Measurements from ENCODE around the gene LAPTM5.

LAPTM5 gene

DNA sequence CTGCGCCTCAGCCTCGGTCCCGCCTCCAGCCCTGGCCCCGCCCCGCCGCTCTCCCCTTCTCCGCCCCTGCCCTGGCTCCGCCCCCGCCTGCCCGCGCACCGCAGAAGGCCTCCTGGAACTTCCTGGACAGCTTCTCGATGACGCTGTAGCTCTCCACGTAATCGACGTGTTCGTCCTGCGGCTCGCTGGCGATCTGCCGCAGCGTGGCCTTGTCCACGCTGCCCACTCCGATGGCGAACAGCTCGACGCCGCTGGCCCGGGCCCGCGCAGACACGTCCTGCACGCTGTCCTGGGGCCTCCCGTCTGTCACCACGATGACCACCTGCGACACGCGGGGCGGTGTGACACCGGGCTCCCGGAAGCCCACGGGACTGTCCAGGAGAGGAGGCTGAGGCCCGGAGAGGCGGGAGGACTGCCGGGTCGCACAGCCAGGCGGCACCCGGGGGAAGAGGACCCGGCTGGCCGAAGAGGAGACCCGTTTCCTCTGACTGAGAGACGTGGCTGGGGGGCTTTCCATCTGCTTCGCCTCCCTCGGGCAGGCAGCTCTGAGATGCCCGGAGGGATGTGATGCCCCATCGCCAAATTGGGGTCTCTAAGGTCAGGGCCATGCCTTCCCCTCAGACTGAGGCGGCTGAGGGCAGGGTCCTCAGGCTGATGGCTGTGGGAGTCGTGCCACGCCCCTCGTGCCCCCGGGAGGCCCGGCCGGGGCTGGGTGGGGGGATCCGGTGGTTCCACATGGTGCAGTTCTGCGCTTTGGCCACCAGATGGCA is 38.8 kb downstream of the LAPTM5 start:
- DNase-seq (ENCODE audit: low read depth in 1 of 2, low spot score in 1 of 2), result peak; percentile 80 to 86

DNA sequence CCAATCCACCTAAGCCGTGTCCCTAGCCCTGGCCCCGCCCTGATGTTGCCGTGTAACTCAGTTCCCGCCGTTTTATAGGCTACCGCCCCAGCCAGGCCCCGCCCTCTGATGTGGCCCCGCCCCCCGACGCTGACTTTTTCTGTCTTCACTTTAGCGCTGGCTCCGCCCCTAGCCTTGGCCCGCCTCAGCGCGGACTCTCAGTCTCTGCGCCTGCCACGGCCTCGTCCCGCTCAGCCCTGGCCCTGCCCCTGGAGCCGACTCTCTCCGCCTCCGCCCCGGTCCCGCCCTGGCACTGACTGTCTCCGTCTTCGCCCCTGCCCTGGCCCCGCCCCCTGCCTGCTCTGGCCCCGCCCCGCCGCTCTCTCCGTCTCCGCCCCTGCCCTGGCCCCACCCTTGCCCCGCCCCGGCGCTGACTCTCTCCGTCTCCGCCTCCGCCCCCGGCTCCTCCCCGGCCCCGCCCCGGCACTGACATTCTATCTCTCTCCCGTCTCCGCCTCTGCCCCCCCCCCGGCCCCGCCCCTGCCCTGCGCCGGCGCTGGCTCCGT is 39.4 kb downstream of the LAPTM5 start:
- DNase-seq (ENCODE audit: low read depth in 1 of 2, low spot score in 1 of 2), result peak; percentile 99 to 100

GRCh38 chr1:30716646-30717045 is 40.9 kb downstream of the LAPTM5 start:
- no peak for DNase-seq (ENCODE audit: low read depth in 1 of 2, low spot score in 1 of 2)

- no peak for DNase-seq (ENCODE audit: low read depth in 1 of 2, low spot score in 1 of 2)
Measured at GRCh38 chr1:30715886-30716285, 41.7 kb downstream of the LAPTM5 start.

DNA sequence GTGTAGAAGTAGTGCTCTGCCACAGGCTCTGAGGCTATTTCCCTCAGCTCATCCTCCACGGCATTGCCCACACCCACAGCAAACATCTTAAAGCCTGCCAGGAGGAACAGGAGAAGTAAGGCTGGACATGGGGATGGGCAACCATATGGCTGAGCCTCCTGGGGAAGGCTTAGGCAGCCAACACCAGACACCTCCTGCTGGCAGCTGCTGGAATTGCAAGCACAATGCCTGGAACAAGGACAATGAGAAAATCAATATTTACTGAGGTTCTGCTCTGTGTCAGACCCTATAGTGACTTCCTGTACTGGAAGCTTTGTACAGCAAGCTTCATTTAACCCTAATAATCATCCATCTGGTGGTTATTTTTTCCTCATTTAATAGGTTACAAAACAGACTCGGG is 42.4 kb downstream of the LAPTM5 start:
- DNase-seq (ENCODE audit: low read depth in 1 of 2, low spot score in 1 of 2), result no peak

GRCh38 chr1:30714536-30715090 is 43.0 kb downstream of the LAPTM5 start:
- DNase-seq (ENCODE audit: low read depth in 1 of 2, low spot score in 1 of 2), result no peak

DNA sequence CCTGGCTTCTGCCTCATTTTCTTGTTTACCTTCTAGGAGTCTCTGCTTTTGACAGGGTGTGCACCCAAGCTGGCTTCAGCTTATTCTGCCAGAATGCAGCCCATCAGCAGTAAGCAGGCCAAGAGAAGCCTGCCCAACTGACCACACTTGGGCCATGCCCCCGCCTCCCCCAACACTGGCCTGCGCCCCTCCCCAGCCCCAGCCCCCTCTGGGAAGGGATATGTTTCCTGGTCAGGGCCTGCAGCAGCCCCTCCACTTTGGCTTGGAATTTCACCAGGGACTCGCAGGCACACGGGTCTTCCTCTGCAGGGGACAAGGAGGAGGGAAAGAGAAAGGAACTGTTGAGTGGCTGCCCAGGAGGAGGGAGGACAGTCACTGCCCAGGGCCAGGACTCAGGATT is 43.5 kb downstream of the LAPTM5 start:
- DNase-seq (ENCODE audit: low read depth in 1 of 2, low spot score in 1 of 2), result no peak

DNA sequence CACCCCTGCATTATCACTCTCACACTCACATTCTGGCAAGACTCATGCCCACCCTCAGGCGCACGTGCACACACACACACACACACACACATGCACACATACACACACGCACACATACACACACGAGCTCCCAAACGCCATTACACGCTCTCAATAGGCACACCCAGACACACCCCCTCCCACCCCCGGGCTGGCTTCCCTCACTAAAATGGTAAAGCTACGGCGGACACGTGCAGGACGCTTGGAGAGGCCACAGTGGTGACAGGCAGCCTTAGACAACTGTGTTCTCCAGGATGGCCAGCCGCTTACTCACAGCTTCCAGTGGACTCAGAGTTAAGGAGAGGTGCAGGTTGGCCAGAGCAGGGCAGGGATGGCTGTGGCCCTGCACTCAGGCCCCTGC is 44.3 kb downstream of the LAPTM5 start:
- no peak for DNase-seq (ENCODE audit: low read depth in 1 of 2, low spot score in 1 of 2)

DNA sequence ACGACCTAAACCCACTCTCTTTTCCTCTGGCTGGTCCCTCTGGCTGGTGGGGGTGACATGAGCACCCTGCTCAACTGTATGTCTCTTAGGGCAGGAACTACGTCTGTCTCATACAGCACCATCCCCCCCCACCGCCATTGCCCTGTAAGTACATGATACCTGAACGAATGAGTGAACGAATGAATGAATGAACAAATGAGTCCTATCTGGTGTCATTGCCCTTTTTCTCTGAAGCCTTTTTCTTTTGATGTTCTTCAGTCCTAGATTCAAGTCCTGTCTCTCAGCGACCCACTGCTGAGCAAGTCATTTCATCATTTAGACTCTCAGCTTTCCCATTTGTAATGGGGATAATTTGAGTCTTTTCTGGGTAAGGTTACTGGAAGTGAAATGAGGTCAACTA is 45.0 kb downstream of the LAPTM5 start:
- DNase-seq (ENCODE audit: low read depth in 1 of 2, low spot score in 1 of 2), result no peak

- no peak for DNase-seq (ENCODE audit: low read depth in 1 of 2, low spot score in 1 of 2)
Measured at GRCh38 chr1:30710407-30710806, 47.2 kb downstream of the LAPTM5 start.

DNA sequence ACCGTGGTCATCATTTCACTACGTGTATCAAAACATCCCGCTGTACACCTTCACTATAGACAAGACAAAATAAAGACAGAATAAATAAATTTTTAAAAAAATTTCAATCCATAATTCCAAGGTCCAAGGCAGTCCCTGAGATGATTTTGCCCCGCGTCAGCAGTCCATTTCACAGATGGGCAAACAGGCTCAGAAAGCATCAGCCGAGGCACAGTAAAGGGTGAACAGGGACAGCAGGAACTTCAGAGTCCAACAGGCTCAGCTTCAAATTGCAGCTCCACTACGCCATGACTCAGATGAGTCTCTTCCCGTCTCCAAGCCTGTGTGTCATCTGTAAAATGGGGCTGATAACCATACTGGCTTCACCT is 49.2 kb downstream of the LAPTM5 start:
- DNase-seq (ENCODE audit: low read depth in 1 of 2, low spot score in 1 of 2), result no peak

- peak; percentile 46 to 52 for DNase-seq (ENCODE audit: low read depth in 1 of 2, low spot score in 1 of 2)
Measured at GRCh38 chr1:30707412-30708360, 49.9 kb downstream of the LAPTM5 start.

DNA sequence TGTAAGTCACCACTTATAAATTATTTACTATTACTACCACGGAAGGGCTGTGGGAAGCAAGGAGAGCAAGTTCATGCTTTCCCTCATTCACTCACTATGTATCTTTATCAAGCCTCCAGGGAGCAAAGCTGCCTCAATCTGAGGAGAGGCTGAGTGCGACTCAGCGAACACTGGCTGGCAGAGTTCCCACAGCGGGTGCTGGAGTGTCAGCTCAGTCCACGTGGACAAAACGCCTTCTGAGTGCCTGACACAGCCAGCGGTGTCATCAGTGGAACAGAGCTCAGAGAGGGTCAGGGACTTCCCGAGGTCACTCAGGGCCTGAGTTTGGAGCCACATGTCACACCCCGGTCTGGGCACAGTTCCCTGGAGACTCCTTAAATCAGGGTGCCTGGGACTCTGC is 51.0 kb downstream of the LAPTM5 start:
- no peak for DNase-seq (ENCODE audit: low read depth in 1 of 2, low spot score in 1 of 2)

- no peak for DNase-seq (ENCODE audit: low read depth in 1 of 2, low spot score in 1 of 2)
Measured at GRCh38 chr1:30705698-30706097, 51.9 kb downstream of the LAPTM5 start.

GRCh38 chr1:30704765-30705509 is 52.6 kb downstream of the LAPTM5 start:
- no peak for DNase-seq (ENCODE audit: low read depth in 1 of 2, low spot score in 1 of 2)

- no peak for DNase-seq (ENCODE audit: low read depth in 1 of 2, low spot score in 1 of 2)
Measured at GRCh38 chr1:30704271-30704670, 53.3 kb downstream of the LAPTM5 start.

GRCh38 chr1:30702823-30703222 is 54.8 kb downstream of the LAPTM5 start:
- DNase-seq (ENCODE audit: low read depth in 1 of 2, low spot score in 1 of 2), result no peak

- no peak for DNase-seq (ENCODE audit: low read depth in 1 of 2, low spot score in 1 of 2)
Measured at GRCh38 chr1:30701258-30701633, 56.3 kb downstream of the LAPTM5 start.

- no peak for DNase-seq (ENCODE audit: low read depth in 1 of 2, low spot score in 1 of 2)
Measured at GRCh38 chr1:30700528-30701257, 56.9 kb downstream of the LAPTM5 start.

- DNase-seq (ENCODE audit: low read depth in 1 of 2, low spot score in 1 of 2), result no peak
Measured at GRCh38 chr1:30699762-30700161, 57.8 kb downstream of the LAPTM5 start.

Data from activated CD4-positive, alpha-beta T cell treated with anti-CD3 and anti-CD28 coated beads, Interleukin-2, amount 50 U/mL, for 24 hours (primary cell).